A673 (cell line): Measurements from ENCODE around the gene ECD.

Source experiments
- CTCF ChIP-seq: fragments of 300-800, 200-600 bp; sonication (generic); conservative IDR thresholded peaks from 2 replicates; pipeline ENCODE4 v1.5.1; 2017; ENCODE audit warnings: low read depth, mild to moderate bottlenecking, antibody characterized with exemption, low read length, moderate library complexity, mixed read lengths
- EZH2 ChIP-seq: fragments of 200-600 bp; sonication (generic); IDR thresholded peaks from 2 replicates; pipeline ENCODE4 v1.6.1; 2017; ENCODE audit warnings: borderline replicate concordance, low read depth, mild to moderate bottlenecking, mixed read lengths, antibody characterized with exemption, low read length; ENCODE audit not compliant: poor library complexity, severe bottlenecking

- TF ChIP-seq CTCF (no peak), EZH2 (no peak)
Measured at GRCh38 chr10:73088304-73088703, 79.5 kb downstream of the ECD start.
